Neural progenitor cell (in vitro differentiated cells): ENCODE data around the gene SLC12A7.

Experiments
- EZH2 ChIP-seq: fragments of 200-600 bp; sonication (generic); IDR thresholded peaks from 2 replicates; pipeline ENCODE4 v1.6.1; 2017; ENCODE audit warnings: antibody characterized with exemption, mild to moderate bottlenecking, moderate library complexity
- EZH2phosphoT487 ChIP-seq: fragments of 200-600 bp; sonication (generic); IDR thresholded peaks from 2 replicates; pipeline ENCODE4 v1.6.1; 2017; ENCODE audit warnings: antibody characterized with exemption
- TF ChIP-seq, protein P1 (sequence below): fragments of 200-600 bp; sonication (generic); IDR thresholded peaks from 2 replicates; pipeline ENCODE4 v1.5.1; 2017; ENCODE audit warnings: antibody characterized with exemption, mild to moderate bottlenecking

DNA sequence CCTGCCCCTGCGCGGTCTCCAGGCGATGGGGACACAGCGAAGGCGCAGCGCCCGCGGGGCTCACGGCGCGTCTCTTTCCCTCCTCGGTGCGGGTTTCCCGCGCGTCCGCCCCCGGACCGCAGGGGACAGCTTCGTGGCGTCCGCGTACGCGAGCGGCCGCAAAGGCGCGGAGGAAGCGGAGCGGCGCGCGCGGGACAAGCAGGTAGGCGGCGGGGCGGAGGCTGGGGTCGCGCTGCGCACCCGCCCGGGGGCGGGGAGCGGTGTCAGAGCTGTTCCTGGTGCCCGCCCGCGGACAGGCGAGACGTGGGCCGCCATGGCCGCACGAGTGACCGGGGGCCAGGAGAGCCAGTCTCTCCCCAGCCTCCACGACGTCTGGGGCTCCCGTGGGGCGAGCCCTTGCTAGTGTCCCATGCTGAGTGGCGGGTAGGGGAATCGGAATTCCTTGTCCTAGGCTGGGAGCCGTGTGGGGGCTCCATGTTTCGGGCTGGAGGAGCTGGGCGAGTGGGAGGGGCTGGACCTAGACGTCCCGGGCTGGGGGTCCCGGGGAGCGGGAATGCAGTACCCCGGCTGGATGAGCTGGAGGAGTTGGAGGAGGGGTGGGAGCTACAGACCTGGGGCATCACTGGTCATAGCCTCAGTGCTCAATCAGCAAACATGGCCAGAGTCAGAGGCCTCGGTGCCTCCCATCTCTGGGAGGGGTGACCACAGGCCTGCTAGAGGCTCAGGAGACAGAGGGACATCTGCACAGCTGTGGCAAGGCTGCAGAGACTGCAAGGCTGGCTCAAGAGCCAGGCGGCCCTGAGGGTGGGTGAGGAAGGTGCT lies 102.3 kb downstream of the SLC12A7 start:
- TF ChIP-seq, protein P1, sequence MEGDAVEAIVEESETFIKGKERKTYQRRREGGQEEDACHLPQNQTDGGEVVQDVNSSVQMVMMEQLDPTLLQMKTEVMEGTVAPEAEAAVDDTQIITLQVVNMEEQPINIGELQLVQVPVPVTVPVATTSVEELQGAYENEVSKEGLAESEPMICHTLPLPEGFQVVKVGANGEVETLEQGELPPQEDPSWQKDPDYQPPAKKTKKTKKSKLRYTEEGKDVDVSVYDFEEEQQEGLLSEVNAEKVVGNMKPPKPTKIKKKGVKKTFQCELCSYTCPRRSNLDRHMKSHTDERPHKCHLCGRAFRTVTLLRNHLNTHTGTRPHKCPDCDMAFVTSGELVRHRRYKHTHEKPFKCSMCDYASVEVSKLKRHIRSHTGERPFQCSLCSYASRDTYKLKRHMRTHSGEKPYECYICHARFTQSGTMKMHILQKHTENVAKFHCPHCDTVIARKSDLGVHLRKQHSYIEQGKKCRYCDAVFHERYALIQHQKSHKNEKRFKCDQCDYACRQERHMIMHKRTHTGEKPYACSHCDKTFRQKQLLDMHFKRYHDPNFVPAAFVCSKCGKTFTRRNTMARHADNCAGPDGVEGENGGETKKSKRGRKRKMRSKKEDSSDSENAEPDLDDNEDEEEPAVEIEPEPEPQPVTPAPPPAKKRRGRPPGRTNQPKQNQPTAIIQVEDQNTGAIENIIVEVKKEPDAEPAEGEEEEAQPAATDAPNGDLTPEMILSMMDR: no peak
- TF ChIP-seq EZH2 (peak; percentile 97), EZH2phosphoT487 (peak; percentile 95)
